GM21717 (cell line): ENCODE measurements around the gene PRKCB.

ENCODE experiments used
- ATAC-seq: cut with Tn5 transposase; IDR thresholded peaks from one replicate; pipeline ENCODE4 v1.9.1; 2021; ENCODE audit warnings: mild to moderate bottlenecking, moderate library complexity; ENCODE audit not compliant: unreplicated experiment

PRKCB gene

DNA sequence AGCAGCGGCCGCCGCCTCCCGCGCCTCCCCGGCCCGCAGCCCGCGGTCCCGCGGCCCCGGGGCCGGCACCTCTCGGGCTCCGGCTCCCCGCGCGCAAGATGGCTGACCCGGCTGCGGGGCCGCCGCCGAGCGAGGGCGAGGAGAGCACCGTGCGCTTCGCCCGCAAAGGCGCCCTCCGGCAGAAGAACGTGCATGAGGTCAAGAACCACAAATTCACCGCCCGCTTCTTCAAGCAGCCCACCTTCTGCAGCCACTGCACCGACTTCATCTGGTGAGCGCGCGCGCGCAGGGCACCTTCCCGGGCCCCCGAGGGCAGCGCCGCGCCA lies 258 bp downstream of the PRKCB start:
- ATAC-seq = peak; percentile 5

DNA sequence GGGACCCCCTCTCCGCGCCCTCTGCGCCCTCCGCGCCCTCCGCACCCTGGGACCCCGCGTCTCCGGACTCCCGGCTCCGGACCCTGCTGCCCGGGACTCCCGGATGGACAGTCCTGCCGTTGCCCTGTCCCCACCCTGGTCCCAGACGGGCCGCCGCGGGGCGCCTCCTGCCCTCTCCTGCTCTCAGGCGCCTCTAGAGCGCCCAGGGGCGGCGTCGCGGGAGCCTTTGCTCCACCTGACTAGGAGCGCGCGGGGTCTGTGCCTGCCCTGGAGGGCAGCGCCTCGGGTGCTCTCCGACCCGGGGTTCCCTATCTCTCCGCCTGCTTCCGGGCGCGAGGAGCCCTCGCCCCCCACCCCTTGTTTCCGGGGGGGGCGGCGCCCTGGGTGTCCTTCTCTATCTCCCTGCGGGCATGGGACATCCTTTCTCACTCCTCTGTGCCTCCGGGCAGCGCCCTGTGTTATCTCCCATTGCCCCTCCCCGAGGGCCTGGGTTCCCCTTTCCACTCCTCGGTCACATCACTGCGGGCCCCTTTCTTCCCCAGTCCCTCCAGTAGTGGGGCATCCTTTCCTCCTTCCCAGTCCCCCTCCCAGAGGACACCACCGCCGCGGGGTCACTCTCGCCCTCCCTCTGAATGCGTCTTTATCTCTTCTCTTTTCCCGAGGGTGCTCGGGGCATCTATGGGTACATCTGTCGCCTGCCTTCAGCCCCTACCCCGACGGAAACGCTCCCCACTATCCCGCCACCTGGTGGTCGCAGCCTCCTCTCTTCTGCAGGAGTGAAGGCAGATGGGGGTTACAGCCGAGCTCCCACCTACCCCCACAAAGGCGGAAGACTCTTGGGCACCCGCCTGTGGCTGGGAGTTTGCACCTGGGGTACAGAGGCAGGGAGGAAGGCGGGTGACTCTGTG lies 875 bp downstream of the PRKCB start:
- ATAC-seq = no peak

DNA sequence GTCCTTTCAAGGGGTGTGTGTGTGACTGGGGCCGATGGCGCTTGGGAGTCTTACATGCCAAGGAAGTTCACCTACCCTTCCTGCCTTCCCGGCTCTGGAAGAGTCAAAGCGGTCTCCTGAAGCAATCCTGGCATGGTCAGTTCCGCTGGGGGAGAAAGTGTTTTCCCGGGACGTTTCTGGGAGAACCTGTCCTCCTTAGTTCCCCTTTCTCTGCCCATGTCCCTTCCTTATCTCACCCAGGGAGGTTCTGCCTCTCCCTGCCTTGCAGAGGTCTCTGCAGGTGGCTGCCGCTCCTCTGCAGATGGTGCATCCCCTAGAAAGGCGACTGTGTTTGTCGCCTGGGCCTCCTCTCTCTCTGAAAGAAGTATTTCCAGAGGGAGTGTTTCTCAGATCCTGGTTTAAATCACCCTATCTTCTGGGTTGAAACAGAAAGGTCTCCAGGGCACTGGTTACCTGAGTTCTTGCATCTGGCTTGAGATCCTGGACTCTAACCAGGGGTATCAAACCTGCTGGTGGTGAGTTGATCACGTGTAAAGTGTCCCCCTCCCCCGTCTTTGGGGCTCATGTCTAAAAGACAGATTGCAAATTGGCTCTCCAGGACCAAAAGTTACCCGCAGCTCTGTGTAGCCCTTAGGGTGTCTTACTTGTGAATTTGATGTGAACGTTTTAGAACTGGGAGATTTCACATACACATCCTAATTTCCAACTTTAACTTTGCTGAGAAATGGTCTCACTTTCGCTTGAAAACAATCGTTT lies 1.9 kb downstream of the PRKCB start:
- ATAC-seq = no peak

DNA sequence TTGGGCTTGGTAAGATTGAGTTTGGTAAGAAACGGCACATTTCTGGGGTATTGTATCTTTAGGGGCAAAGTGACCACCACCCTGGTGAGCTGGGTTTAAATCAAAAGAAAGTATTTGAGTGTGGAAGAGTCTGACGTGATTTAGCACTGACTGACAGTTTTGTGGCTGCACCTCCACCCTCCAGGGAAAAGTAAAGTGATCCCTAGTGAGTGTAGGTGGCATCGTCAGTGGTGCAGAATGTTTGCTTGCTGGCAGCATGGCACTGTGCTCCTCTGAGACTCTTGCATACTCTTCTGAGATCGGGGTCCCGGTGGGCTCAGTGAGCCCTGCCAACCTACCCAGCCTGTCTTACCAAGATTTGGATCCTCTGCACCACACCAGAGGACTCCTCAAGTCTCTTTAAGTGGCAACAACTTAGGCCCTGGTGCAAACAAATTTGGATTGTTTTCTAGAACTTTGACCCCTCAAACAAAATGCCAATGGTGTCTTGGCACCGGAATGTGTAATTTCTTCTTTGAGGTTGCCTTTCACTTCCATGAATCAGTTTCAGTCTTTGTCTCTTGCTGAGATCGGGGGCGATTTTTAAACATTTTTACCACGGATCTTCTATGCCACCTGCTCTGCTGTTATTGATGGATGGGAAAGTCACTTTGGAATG lies 2.8 kb downstream of the PRKCB start:
- ATAC-seq = no peak

DNA sequence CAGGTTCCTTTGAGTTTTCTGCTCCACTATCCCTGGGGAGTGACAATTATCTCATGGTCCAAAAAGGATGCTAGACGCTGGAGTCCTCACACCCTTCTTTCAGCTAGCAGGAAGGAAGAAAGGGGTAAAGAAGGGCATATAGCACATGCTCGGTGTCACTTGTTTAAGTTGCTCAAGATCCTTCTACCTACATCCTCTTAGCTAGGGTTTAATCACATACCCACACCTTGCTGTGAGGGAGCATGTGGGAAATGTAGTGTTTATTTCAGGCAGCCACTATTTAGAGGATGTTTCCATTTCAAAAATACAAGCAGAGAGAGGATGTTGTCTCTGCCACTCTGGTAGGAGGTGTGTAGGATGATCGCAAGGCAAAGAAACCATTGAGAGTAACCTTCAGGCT lies 4.5 kb downstream of the PRKCB start:
- ATAC-seq = no peak

DNA sequence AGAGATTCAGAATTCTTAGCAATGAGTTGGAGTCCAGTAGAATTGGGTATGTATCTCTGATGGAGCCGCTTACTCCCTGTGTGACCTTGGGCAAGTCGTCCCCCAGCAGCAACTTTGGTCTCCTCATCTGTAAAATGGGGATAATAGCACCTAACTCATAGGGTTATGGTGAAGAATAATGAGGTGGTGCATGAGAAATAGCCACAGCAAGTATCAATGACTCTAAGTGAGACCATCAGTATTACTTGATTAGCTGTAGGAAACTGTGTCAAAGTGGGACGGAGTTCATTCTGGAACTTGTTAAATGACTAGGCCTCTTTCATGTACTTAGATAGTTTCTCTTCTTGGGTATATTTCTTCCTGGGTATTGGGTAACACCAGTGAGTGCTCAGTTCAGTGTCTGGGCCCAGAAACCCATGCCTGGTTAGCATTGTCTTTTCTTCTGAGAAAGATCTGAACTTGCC lies 6.4 kb downstream of the PRKCB start:
- peak; percentile 60 for ATAC-seq

DNA sequence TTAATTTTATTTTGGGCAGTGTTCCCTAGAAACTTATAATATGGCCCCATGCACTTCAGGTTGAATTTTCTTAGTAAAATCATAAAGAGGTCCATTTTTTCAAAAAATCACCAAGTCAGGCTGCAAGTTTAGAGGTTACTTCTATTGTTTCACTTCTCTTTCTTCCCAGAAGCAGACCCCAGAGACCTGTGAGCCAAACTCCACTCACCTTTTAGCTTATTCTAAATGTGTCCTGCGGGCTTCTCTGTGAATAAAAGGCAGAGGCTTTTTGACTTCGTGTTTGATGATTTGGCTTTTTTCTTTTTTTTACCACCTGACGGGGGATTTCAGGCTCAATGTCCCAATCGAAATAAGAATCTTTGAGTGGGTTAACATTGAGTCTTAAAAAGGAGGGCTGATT lies 7.4 kb downstream of the PRKCB start:
- ATAC-seq = no peak

DNA sequence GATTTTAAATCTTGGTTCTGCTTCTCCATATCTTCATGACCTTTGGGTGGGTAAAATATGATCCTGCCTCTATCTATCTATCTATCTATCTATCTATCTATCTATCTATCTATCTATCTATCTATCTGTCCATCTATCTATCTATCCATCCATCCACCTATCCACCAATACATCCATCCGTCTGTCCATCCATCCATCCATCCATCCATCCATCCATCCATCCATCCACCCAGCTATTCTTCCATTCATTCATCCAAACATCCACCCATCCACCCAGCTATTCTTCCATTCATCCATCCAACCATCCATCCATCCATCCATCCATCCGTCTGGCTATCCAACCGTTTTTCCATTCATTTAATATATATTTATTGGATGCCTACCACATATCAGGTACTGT lies 11.5 kb downstream of the PRKCB start:
- no peak for ATAC-seq

DNA sequence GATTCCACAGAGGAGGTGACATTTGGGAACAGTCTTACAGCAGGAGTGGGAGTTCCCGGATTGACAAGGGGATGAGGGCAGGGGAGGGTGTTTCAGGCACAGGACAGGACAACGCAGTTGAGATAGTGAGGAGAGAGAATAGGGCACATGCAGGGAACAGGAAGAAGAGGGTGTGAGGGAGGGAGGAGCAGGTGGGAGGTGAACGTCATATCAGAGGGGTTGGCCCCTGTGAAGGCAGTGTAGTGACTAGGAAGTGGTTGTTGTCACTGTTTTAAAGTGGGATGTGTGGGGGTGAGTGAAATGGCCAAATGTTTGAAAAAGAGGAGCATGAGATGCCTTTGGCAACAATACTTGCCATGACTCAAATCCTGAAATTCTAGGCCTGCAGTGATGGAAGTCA lies 12.2 kb downstream of the PRKCB start:
- no peak for ATAC-seq

DNA sequence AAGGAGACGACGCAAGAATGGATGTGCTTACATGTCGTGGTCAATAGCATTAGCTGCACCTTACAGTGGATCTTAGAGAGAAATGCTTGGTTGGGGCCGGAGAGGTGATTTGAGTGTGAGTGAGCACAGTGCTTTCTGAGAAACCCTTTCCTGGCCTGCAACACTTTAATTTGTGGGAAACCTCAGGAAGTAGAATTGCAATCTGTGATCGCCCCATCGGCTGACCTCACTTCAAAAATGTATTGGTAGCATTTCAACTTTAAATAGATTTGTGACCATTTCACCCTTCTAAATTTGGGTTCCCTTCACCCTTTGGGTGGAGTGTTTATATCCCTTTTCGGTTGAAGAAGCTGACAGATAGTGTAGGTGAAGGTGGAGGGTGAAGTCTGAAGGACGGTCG lies 13.2 kb downstream of the PRKCB start:
- ATAC-seq = no peak

DNA sequence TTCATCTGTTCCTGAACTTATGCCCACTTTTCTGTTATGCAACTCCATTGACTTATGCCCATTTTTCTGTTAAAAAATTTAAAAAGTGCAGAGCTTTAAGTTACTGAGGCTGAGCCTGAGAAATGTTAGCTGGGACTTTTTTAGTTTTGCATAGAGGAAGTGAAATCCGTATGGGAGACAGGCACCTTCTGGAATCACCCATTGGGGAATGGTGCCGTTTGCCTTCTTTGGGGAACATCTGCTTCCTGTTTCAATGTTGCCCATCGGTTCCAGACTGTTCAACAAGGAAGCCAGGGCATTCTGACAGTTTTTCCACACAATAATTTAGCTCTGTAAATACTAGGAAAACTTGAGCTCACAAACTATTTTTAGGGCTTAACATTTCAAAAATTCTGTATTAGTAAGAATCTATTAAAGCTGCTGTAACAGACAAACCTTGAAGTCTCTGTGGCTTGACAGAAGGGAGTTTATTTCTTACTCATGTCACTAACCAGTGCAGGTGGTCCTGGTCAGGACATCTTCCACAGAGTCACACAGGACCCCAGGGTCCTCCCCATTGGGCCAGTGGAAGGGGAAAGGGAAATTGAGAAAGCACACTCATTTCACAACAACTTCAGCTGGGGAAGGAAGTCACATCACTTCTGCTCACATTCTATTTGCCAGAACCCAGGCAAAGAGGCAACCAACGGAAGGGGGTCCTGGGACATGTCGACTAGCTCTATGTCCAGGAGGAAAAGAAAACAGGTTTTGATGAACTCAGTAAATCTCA lies 17.2 kb downstream of the PRKCB start:
- no peak for ATAC-seq

DNA sequence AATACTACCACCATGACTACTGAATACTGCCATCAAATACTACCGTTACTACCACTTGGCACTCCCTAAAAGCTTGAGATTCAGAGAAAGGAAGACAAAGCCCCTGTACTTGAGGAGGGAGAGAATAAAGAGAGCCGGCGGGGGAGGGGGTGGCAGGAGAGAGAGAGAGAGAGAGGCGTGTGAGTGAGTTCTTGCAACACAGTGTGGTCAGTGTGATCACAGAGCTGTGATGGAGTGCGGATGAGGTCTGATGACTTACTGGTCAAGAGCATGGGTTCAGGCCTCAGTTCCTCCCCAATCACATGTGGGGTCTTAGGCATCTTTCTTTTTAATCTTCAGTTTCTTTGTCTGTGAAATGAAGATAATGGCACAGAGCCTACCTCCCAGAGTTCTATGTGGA lies 19.2 kb downstream of the PRKCB start:
- no peak for ATAC-seq

DNA sequence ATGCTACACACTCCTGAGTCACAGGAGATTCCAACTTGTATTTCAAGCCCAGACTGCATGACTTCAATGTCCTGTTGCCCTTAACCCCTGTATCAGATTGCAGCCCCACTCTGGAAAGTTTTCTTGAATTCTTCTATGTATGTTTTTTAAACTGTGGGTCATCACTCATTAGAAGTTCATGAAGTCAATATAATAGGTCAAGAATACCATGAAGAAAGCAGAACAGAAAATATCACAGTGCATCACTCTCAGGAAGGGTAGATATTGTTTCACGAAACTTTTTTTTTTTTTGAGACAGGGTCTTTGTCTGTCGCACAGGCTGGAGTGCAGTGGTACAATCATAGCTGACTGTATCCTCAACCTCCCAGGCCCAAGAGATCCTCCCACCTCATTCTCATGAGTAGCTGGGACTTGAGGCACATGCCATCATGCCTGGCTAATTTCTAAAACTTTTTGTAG lies 20.5 kb downstream of the PRKCB start:
- peak; percentile 38 for ATAC-seq

DNA sequence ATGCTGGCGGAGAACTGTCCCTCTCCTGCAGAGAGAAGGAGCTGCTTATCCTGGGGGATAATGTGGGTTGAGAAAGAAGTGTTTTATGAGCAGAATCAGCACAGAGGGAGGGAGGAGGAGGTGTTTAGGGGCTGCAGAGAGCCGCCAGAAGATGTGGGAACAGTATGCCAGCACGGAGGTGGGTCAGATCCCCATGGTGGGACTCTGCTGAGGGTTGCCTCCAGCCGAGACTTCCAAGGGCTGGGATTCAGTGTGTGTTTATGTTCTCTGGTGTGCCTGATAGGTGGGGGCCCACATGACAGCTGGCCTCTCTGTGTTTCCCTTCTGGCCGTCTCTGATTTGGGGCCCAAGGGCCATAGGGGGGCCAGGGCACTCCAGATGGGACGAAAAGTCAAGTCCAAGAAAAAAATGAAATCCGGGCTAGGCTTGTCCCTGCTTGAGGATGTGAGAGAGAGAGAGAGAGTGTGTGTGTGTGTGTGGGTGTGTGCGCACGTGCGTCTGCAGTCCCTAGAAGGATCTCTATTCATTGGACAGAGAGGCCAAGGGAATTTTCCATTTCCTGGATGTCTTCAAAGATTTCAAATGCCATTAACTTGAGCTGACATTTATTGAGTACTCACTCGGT lies 21.6 kb downstream of the PRKCB start:
- ATAC-seq = no peak

DNA sequence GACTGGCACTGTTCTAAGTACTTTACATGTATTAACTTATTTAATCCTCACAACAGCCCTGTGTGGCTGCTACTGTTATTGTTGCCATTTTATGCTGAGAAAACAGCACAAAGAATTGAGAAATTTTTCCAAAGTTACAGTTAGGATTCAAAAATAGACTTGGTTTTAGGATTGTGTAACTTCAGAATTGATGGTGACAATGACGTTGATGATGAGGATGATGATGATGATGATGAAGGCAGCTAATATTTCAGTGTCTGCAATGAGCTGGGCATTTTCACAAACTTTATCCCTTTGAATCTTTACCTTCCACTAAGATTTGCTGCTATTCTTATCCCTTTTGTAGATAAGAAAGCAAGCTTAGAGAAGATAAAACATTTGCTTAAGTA lies 22.1 kb downstream of the PRKCB start:
- no peak for ATAC-seq

DNA sequence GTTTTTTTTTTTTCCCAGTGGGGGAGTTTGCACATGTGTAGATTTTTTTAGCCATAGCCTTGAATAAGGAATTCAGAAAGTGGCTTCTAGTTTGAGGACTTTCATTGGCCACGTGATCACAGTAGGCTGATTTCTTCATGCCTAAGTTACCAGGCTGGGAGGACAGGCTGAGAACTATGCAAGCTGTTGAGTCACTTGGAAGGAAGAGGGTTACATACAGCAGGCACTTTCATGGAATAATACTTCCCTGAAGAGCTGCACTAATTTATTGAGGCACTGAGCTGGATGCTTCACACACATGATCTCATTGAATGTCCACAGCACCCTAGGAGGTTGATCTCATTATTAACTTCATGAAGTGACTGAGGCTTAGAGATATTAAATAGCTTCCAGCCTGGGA lies 22.8 kb downstream of the PRKCB start:
- ATAC-seq = no peak

DNA sequence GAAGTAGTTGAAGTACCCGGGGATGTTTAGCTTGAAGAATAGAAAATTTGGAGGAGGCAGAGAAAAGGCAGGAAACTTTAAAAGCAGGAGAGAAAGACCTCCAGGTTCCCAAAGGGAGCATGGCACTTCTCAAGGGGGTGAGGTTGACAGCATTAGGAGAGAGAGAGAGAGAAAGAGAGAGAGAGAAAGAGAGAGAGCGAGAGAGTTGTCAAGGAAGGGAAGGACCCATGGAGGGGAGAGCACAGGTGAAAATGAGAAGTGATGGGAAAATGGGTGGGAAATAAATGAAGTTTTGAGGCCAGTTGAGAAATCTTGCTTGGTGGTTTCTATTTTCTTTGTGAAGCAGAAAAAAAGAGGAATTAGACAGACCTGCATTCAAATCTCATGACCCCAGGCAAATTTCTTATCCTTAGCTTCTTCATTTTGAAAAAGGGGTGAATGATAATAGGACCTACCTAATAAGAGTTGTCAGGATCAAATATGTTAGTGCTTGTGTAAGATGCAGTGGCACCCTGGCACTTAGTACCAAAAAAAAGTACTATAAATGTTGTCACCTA lies 24.0 kb downstream of the PRKCB start:
- ATAC-seq = no peak

DNA sequence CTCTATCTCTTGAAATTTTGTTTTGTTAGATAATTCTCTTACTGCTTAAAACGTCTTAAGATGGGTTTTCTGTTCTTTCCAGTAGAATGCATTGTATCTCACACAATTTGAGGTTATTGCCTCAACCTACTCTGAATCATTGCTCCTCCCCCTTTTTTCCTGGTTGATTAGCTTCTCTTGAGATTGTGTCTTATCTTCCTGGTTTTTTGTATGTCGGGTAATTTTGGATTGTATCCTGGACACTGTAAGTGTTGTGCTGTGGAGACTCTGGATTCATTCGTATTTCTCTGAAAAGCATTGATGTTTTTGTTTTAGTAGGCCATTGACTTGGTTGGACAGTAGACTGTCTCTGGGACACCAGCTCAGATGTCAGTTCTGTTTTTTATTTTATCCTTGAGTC lies 26.1 kb downstream of the PRKCB start:
- no peak for ATAC-seq

DNA sequence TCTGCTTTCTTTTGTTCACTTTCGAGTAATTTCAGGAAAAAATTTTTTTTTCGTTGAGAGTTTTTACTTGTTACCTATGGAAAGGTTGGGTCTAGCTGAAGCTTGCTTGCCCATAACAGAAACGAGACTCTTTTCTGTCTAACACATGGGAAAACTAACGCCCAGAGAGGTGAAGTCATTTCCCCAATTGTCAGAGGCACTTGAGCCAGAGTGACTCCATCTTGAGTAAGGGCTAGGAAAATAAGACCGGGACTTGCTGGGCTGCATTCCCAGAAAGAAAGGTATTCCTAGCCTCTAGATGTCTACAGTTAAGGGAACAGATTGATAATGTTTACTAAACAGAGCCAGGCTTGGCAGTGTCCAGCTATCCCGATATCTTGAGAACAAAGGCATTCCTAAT lies 26.8 kb downstream of the PRKCB start:
- ATAC-seq = no peak
